ENCODE results near the gene GRM7. TPM values are rescaled to one million over a fixed set of nuclear protein-coding genes. Genes with fewer than 3 reads are reported as not detected.

The GRM7 gene
- polyA plus RNA-seq, 3 donors: not detected

- no peaks in the 10 kb centered on the region for H3K79me2 ChIP-seq (ENCODE audit: insufficient read depth, low read length)
- H3K9me3 ChIP-seq (replicated peaks in 1 of 2; ENCODE audit: control insufficient read depth in 1 of 2, insufficient read depth in 1 of 2, low read length in 2 of 2): no peaks in the 10 kb centered on the region
- Mint-ChIP-seq H3K36me3 (no peaks in the 10 kb centered on the region), H3K27me3 (ENCODE audit: low read depth in 3 of 3) (no peaks in the 10 kb centered on the region), H3K4me3 (no peak overlapping the region), H3K4me1 (peaks cover 9% of the 10 kb centered on the region), H3K27ac (no peak overlapping the region), H3K9me3 (peaks cover 0 to 3% (median 0%) of the 10 kb centered on the region in 7 donors)
- WGBS (ENCODE audit: insufficient coverage): no CpG with 5 or more reads among the region's 2 CpGs
- no peaks in the 10 kb centered on the region for H3K27me3 ChIP-seq (ENCODE audit: control insufficient read depth in 2 of 2, insufficient read depth in 2 of 2, low read length in 2 of 2)
- H3K4me2 ChIP-seq (replicated peaks; ENCODE audit: extremely low read depth, low read length, poor library complexity, severe bottlenecking): no peak overlapping the region
- H4K20me1 ChIP-seq (ENCODE audit: insufficient read depth, low read length): no peaks in the 10 kb centered on the region
- H3K4me3 ChIP-seq (replicated peaks in 1 of 3; ENCODE audit: low read depth in 2 of 3, low read length in 3 of 3): no peak overlapping the region
- no peak overlapping the region for H2AFZ ChIP-seq (ENCODE audit: insufficient read depth, low read depth, low read length, poor library complexity, severe bottlenecking)
- H3K36me3 ChIP-seq (replicated peaks in 1 of 2; ENCODE audit: control insufficient read depth in 1 of 2, insufficient read depth in 2 of 2, low read length in 2 of 2): no peaks in the 10 kb centered on the region
- TF ChIP-seq CTCF (IDR thresholded peaks at IDR 0.05): no peak
- no peak overlapping the region for H3K27ac ChIP-seq (ENCODE audit: low read depth in 1 of 2, low read length in 2 of 2)
- H3K9ac ChIP-seq (ENCODE audit: insufficient read depth, low read length, poor library complexity, severe bottlenecking): no peak overlapping the region
- peaks cover 0 to 4% of the 10 kb centered on the region in 2 donors for H3K4me1 ChIP-seq (ENCODE audit: control insufficient read depth in 1 of 2, insufficient read depth in 2 of 2, low read length in 2 of 2)
- intact Hi-C loops (cut with micrococcal nuclease): no loop called here
- no peak for DNase-seq
Observed at GRCh38 chr3:7651274-7651673, 790.4 kb downstream of the GRM7 start.

GRCh38 chr3:7657214-7658112 lies 796.5 kb downstream of the GRM7 start:
- intact Hi-C loops (cut with micrococcal nuclease): no loop called here
- H3K27ac ChIP-seq (ENCODE audit: low read depth in 1 of 2, low read length in 2 of 2): no peak overlapping the region
- WGBS (ENCODE audit: insufficient coverage): no CpG with 5 or more reads among the region's 4 CpGs
- H3K4me1 ChIP-seq (ENCODE audit: control insufficient read depth in 1 of 2, insufficient read depth in 2 of 2, low read length in 2 of 2): no peaks in the 10 kb centered on the region
- no peak overlapping the region for H3K4me3 ChIP-seq (replicated peaks in 1 of 3; ENCODE audit: low read depth in 2 of 3, low read length in 3 of 3)
- Mint-ChIP-seq H3K4me1 (no peaks in the 10 kb centered on the region), H3K4me3 (no peak overlapping the region), H3K27ac (no peak overlapping the region), H3K36me3 (no peaks in the 10 kb centered on the region), H3K9me3 (peaks cover 0 to 5% (median 0%) of the 10 kb centered on the region in 7 donors), H3K27me3 (ENCODE audit: low read depth in 3 of 3) (no peaks in the 10 kb centered on the region)
- H2AFZ ChIP-seq (ENCODE audit: insufficient read depth, low read depth, low read length, poor library complexity, severe bottlenecking): no peak overlapping the region
- H3K79me2 ChIP-seq (ENCODE audit: insufficient read depth, low read length): no peaks in the 10 kb centered on the region
- no peak for TF ChIP-seq CTCF (IDR thresholded peaks at IDR 0.05)
- H4K20me1 ChIP-seq (ENCODE audit: insufficient read depth, low read length): no peaks in the 10 kb centered on the region
- no peaks in the 10 kb centered on the region for H3K36me3 ChIP-seq (replicated peaks in 1 of 2; ENCODE audit: control insufficient read depth in 1 of 2, insufficient read depth in 2 of 2, low read length in 2 of 2)
- H3K9ac ChIP-seq (ENCODE audit: insufficient read depth, low read length, poor library complexity, severe bottlenecking): no peak overlapping the region
- no peaks in the 10 kb centered on the region for H3K27me3 ChIP-seq (ENCODE audit: control insufficient read depth in 2 of 2, insufficient read depth in 2 of 2, low read length in 2 of 2)
- DNase-seq: no peak
- no peaks in the 10 kb centered on the region for H3K9me3 ChIP-seq (replicated peaks in 1 of 2; ENCODE audit: control insufficient read depth in 1 of 2, insufficient read depth in 1 of 2, low read length in 2 of 2)
- no peak overlapping the region for H3K4me2 ChIP-seq (replicated peaks; ENCODE audit: extremely low read depth, low read length, poor library complexity, severe bottlenecking)

All from CD14-positive monocyte (primary cell).